DOHH2 (cell line): ENCODE measurements around the gene TUBA8.

Experiments
- EZH2phosphoT487 ChIP-seq: fragments of 200-600 bp; sonication (generic); IDR thresholded peaks from 2 replicates; pipeline ENCODE4 v1.6.1; 2017; ENCODE audit warnings: borderline replicate concordance, mild to moderate bottlenecking, antibody characterized with exemption, low read length, moderate library complexity, mixed read lengths
- TF ChIP-seq, protein P1 (sequence below): fragments of 200-600 bp; sonication (generic); IDR thresholded peaks from one replicate; pipeline ENCODE4 v1.5.1; 2014; ENCODE audit warnings: antibody characterized with exemption, mild to moderate bottlenecking, low read depth, low read length; ENCODE audit not compliant: poor library complexity, severe bottlenecking

DNA sequence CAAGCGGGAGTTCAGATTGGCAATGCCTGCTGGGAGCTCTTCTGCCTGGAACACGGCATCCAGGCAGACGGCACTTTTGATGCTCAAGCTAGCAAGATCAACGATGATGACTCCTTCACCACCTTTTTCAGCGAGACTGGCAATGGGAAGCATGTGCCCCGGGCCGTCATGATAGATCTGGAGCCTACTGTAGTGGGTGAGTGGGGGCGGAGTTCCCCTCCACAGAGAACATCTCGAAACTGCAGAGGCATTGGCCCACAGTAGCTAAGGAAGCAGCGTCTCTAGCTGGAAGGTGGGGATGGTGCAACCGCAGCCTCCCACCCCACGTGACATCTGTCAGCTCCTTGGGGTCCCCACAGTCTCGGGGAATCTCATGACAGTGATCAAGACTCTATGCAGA lies 10.9 kb downstream of the TUBA8 start:
- TF ChIP-seq, protein P1, sequence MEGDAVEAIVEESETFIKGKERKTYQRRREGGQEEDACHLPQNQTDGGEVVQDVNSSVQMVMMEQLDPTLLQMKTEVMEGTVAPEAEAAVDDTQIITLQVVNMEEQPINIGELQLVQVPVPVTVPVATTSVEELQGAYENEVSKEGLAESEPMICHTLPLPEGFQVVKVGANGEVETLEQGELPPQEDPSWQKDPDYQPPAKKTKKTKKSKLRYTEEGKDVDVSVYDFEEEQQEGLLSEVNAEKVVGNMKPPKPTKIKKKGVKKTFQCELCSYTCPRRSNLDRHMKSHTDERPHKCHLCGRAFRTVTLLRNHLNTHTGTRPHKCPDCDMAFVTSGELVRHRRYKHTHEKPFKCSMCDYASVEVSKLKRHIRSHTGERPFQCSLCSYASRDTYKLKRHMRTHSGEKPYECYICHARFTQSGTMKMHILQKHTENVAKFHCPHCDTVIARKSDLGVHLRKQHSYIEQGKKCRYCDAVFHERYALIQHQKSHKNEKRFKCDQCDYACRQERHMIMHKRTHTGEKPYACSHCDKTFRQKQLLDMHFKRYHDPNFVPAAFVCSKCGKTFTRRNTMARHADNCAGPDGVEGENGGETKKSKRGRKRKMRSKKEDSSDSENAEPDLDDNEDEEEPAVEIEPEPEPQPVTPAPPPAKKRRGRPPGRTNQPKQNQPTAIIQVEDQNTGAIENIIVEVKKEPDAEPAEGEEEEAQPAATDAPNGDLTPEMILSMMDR, result no peak
- no peak for TF ChIP-seq EZH2phosphoT487
